HEK293 (cell line): ENCODE data around the gene CPEB3.
A peak's percentile ranks its signal among the peaks of the same experiment; 100 is the strongest.

Experiments
- CTCF ChIA-PET: fragments of 350-600 bp; formaldehyde crosslinking; extraction: SDS; loops from one replicate; lab custom pipeline; 2021; ENCODE audit warnings: antibody characterized with exemption; lab: Yijun Ruan, JAX
- POLR2A ChIA-PET: fragments of 300-600 bp; formaldehyde crosslinking; extraction: SDS; loops from one replicate; lab custom pipeline; 2020; ENCODE audit warnings: antibody characterized with exemption, inconsistent platforms; lab: Yijun Ruan, JAX
- H3K27ac ChIP-seq: fragments of 200-500 bp; sonication (Bioruptor generic); 2 replicates; pipeline ENCODE4 v1.5.1; 2014; ENCODE audit warnings: low read depth, low read length, control low read depth, inconsistent platforms; ENCODE audit errors: extremely low read depth
- H3K36me3 ChIP-seq, 2 experiments: fragments of 200-500 bp in 1 of 2; sonication (Bioruptor generic) in 1 of 2; 1 replicate in 1 of 2; 2 replicates in 1 of 2; pipeline ENCODE4 v1.5.1; 2014 to 2017; ENCODE audit warnings: inconsistent platforms in 2 of 2, low read length in 2 of 2; ENCODE audit not compliant: control insufficient read depth in 2 of 2, insufficient read depth in 1 of 2
- H3K4me1 ChIP-seq: fragments of 200-500 bp; sonication (Bioruptor generic); 2 replicates; pipeline ENCODE4 v1.5.1; 2014; ENCODE audit warnings: mild to moderate bottlenecking, low read length, inconsistent platforms; ENCODE audit not compliant: control insufficient read depth, insufficient read depth
- H3K4me3 ChIP-seq: 2 replicates; pipeline ENCODE4 v1.5.1; 2011; ENCODE audit warnings: low read depth, mild to moderate bottlenecking, control low read depth, low read length, moderate library complexity
- H3K9me3 ChIP-seq: fragments of 200-500 bp; sonication (Bioruptor generic); 2 replicates; pipeline ENCODE4 v1.5.1; 2014; ENCODE audit warnings: low read depth, low read length, inconsistent platforms; ENCODE audit not compliant: control insufficient read depth, insufficient read depth
- GLI4 ChIP-seq: fragments of 450-650 bp; formaldehyde crosslinking; IDR thresholded peaks from 2 replicates; pipeline ENCODE4 v1.5.1; 2016; ENCODE audit warnings: missing biosample characterization, missing genetic modification characterization
- HOXA7 ChIP-seq: sonication (generic); formaldehyde crosslinking; IDR thresholded peaks from 2 replicates; pipeline ENCODE4 v1.8.1; 2022; ENCODE audit warnings: missing genetic modification reagents, borderline replicate concordance
- KLF1 ChIP-seq: fragments of 450-650 bp; formaldehyde crosslinking; IDR thresholded peaks from 2 replicates; pipeline ENCODE4 v1.5.1; 2016; ENCODE audit warnings: missing biosample characterization, missing genetic modification characterization
- PATZ1 ChIP-seq: fragments of 450-650 bp; formaldehyde crosslinking; IDR thresholded peaks from 2 replicates; pipeline ENCODE4 v1.5.1; 2016; ENCODE audit warnings: missing biosample characterization, missing genetic modification characterization
- SALL2 ChIP-seq: fragments of 450-650 bp; formaldehyde crosslinking; IDR thresholded peaks from 2 replicates; pipeline ENCODE4 v1.5.0; 2017; ENCODE audit warnings: missing biosample characterization, mild to moderate bottlenecking, missing genetic modification characterization, borderline replicate concordance
- SP2 ChIP-seq: fragments of 450-650 bp; formaldehyde crosslinking; IDR thresholded peaks from 2 replicates; pipeline ENCODE4 v1.5.1; 2016; ENCODE audit warnings: missing biosample characterization, missing genetic modification characterization
- TRIM28 ChIP-seq: IDR thresholded peaks from 2 replicates; pipeline ENCODE4 v1.6.1; 2011; ENCODE audit warnings: low read length, control low read depth, borderline replicate concordance
- ZFP41 ChIP-seq: fragments of 450-650 bp; formaldehyde crosslinking; IDR thresholded peaks from 2 replicates; pipeline ENCODE4 v1.5.1; 2016; ENCODE audit warnings: missing biosample characterization, missing genetic modification characterization, borderline replicate concordance
- ZNF175 ChIP-seq: fragments of 450-650 bp; formaldehyde crosslinking; IDR thresholded peaks from 2 replicates; pipeline ENCODE4 v1.5.1; 2016; ENCODE audit warnings: missing biosample characterization, missing genetic modification characterization
- ZNF184 ChIP-seq: fragments of 450-650 bp; IDR thresholded peaks from 2 replicates; pipeline ENCODE4 v1.5.1; 2018; ENCODE audit warnings: missing biosample characterization, mild to moderate bottlenecking, missing genetic modification characterization
- ZNF223 ChIP-seq: fragments of 450-650 bp; formaldehyde crosslinking; IDR thresholded peaks from 2 replicates; pipeline ENCODE4 v1.5.1; 2016; ENCODE audit warnings: missing biosample characterization, missing genetic modification characterization
- ZNF26 ChIP-seq: fragments of 450-650 bp; formaldehyde crosslinking; IDR thresholded peaks from 2 replicates; pipeline ENCODE4 v1.5.1; 2016; ENCODE audit warnings: missing biosample characterization, missing genetic modification characterization
- ZNF366 ChIP-seq: fragments of 450-650 bp; formaldehyde crosslinking; conservative IDR thresholded peaks from 2 replicates; pipeline ENCODE4 v1.5.1; 2016; ENCODE audit warnings: missing biosample characterization, missing genetic modification characterization
- ZNF391 ChIP-seq: fragments of 450-650 bp; formaldehyde crosslinking; IDR thresholded peaks from 2 replicates; pipeline ENCODE4 v1.5.1; 2016; ENCODE audit warnings: low read depth, missing biosample characterization, missing genetic modification characterization, borderline replicate concordance
- ZNF518A ChIP-seq: fragments of 450-650 bp; formaldehyde crosslinking; conservative IDR thresholded peaks from 2 replicates; pipeline ENCODE4 v1.5.1; 2016; ENCODE audit warnings: low read depth, missing biosample characterization, missing genetic modification characterization
- ZNF530 ChIP-seq: fragments of 450-650 bp; formaldehyde crosslinking; IDR thresholded peaks from 2 replicates; pipeline ENCODE4 v1.5.1; 2016; ENCODE audit warnings: low read depth, missing biosample characterization, missing genetic modification characterization
- ZNF660 ChIP-seq: fragments of 450-650 bp; IDR thresholded peaks from 2 replicates; pipeline ENCODE4 v1.5.1; 2018; ENCODE audit warnings: missing biosample characterization, mild to moderate bottlenecking, missing genetic modification characterization
- ZNF776 ChIP-seq: fragments of 450-650 bp; formaldehyde crosslinking; IDR thresholded peaks from 2 replicates; pipeline ENCODE4 v1.5.0; 2017; ENCODE audit warnings: missing biosample characterization, missing genetic modification characterization, borderline replicate concordance
- ZNF792 ChIP-seq: fragments of 450-650 bp; formaldehyde crosslinking; IDR thresholded peaks from 2 replicates; pipeline ENCODE4 v1.5.1; 2016; ENCODE audit warnings: missing biosample characterization, missing genetic modification characterization

The CPEB3 gene

GRCh38 chr10:92052741-92053140 is 238.1 kb downstream of the CPEB3 start (continued):
- TF ChIP-seq ZNF518A (tag by site-specific recombination) (no peak), ZNF776 (no peak), SP2 (no peak), ZNF184 (tag by site-specific recombination) (no peak)

- CTCF ChIA-PET = no interaction called here
- no peaks in the 10 kb centered on the region for H3K9me3 ChIP-seq
- TF ChIP-seq KLF1 (tag by site-specific recombination) = peak; percentile 37; the same call in 1 of the 2 replicates
- TF ChIP-seq ZNF530 (tag by site-specific recombination) = no peak
- TF ChIP-seq, all 188 proteins: peak for 1
- Histone ChIP-seq H3K27ac (no peak overlapping the region), H3K4me1 (no peaks in the 10 kb centered on the region), H3K36me3 (no peaks in the 10 kb centered on the region), H3K4me3 (no peak overlapping the region)
- POLR2A ChIA-PET = no interaction called here
Observed at GRCh38 chr10:92052088-92052487, 238.8 kb downstream of the CPEB3 start.

GRCh38 chr10:92047215-92047614 is 243.7 kb downstream of the CPEB3 start:
- Histone ChIP-seq H3K4me1 (no peaks in the 10 kb centered on the region), H3K27ac (no peak overlapping the region), H3K36me3 (no peaks in the 10 kb centered on the region; a peak in 1 of 3 replicates), H3K9me3 (no peaks in the 10 kb centered on the region), H3K4me3 (no peak overlapping the region)
- TF ChIP-seq ZNF175 (tag by site-specific recombination) (no peak), ZFP41 (tag by site-specific recombination) (no peak), ZNF366 (tag by site-specific recombination) (no peak), PATZ1 (tag by site-specific recombination) (no peak), ZNF792 (no peak), GLI4 (tag by site-specific recombination) (no peak), HOXA7 (CRISPR knock-in tag) (no peak), TRIM28 (no peak), ZNF223 (tag by site-specific recombination) (no peak), ZNF26 (tag by site-specific recombination) (no peak), ZNF391 (tag by site-specific recombination) (no peak), SALL2 (no peak), ZNF660 (tag by site-specific recombination) (no peak)
- CTCF ChIA-PET = no interaction called here
- POLR2A ChIA-PET = no interaction called here
